IMR-90 (cell line): Measurements from ENCODE around the gene GLMN.

Experiments used
- BHLHE40 ChIP-seq: fragments of 150-350 bp; IDR thresholded peaks from 2 replicates; pipeline ENCODE4 v1.6.1; 2016; ENCODE audit warnings: mild to moderate bottlenecking, low read depth, low read length
- CEBPB ChIP-seq: IDR thresholded peaks from 2 replicates; pipeline ENCODE4 v1.6.1; 2012; ENCODE audit warnings: low read depth, low read length, improper control_type of control experiment
- CHD1 ChIP-seq: IDR thresholded peaks from 2 replicates; pipeline ENCODE4 v1.6.1; 2012; ENCODE audit warnings: low read depth, low read length, improper control_type of control experiment
- MAFK ChIP-seq: IDR thresholded peaks from 2 replicates; pipeline ENCODE4 v1.6.1; 2012; ENCODE audit warnings: low read depth, low read length, improper control_type of control experiment
- MAZ ChIP-seq: IDR thresholded peaks from 2 replicates; pipeline ENCODE4 v1.6.1; 2012; ENCODE audit warnings: low read depth, mild to moderate bottlenecking, low read length, improper control_type of control experiment, moderate library complexity, borderline replicate concordance
- MXI1 ChIP-seq: IDR thresholded peaks from 2 replicates; pipeline ENCODE4 v1.6.1; 2012; ENCODE audit warnings: low read depth, mild to moderate bottlenecking, low read length, moderate library complexity, borderline replicate concordance
- NFE2L2 ChIP-seq: fragments of 150-350 bp; IDR thresholded peaks from 2 replicates; pipeline ENCODE4 v1.6.1; 2016; ENCODE audit warnings: low read depth, mild to moderate bottlenecking, low read length
- POLR2A ChIP-seq: IDR thresholded peaks from 2 replicates; pipeline ENCODE4 v1.6.1; 2012; ENCODE audit warnings: mild to moderate bottlenecking, low read depth, low read length
- RAD21 ChIP-seq: IDR thresholded peaks from 2 replicates; pipeline ENCODE4 v1.6.1; 2012; ENCODE audit warnings: low read length, improper control_type of control experiment
- RCOR1 ChIP-seq: IDR thresholded peaks from 2 replicates; pipeline ENCODE4 v1.6.1; 2012; ENCODE audit warnings: mild to moderate bottlenecking, low read length, improper control_type of control experiment; ENCODE audit not compliant: insufficient replicate concordance
- RFX5 ChIP-seq: IDR thresholded peaks from 2 replicates; pipeline ENCODE4 v1.8.0; 2012; ENCODE audit warnings: low read depth, mild to moderate bottlenecking, low read length, moderate library complexity
- SMC3 ChIP-seq: fragments of 150-350 bp; IDR thresholded peaks from 2 replicates; pipeline ENCODE4 v1.6.1; 2016; ENCODE audit warnings: low read depth, mild to moderate bottlenecking, antibody characterized with exemption, low read length, moderate library complexity
- USF2 ChIP-seq: fragments of 150-350 bp; IDR thresholded peaks from 2 replicates; pipeline ENCODE4 v1.6.1; 2017; ENCODE audit warnings: mild to moderate bottlenecking, antibody characterized with exemption, low read length, low read depth
- TF ChIP-seq, protein P1 (sequence below): conservative IDR thresholded peaks from 2 replicates; pipeline ENCODE4 v1.5.1; 2012; ENCODE audit warnings: mild to moderate bottlenecking, low read depth, low read length, improper control_type of control experiment

DNA sequence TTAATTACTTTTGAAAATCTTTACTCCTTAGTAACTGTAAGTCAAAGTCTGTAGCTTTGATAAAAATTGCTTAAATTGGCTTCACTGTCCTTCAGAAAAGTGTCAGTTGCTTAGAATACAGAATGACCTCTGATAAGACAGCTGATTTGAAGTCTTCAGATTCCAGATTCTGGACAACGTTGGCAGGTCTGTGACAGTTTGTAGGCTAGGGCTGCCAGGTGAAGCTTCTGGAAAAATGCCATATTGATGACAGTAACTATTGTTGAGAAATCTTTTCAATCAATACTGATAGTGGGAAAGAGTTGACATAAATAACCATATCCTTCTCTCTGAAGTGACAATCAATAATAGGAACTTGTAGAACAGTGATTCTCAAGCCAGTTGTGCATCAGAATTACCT lies 41.4 kb upstream of the GLMN start:
- TF ChIP-seq, protein P1, sequence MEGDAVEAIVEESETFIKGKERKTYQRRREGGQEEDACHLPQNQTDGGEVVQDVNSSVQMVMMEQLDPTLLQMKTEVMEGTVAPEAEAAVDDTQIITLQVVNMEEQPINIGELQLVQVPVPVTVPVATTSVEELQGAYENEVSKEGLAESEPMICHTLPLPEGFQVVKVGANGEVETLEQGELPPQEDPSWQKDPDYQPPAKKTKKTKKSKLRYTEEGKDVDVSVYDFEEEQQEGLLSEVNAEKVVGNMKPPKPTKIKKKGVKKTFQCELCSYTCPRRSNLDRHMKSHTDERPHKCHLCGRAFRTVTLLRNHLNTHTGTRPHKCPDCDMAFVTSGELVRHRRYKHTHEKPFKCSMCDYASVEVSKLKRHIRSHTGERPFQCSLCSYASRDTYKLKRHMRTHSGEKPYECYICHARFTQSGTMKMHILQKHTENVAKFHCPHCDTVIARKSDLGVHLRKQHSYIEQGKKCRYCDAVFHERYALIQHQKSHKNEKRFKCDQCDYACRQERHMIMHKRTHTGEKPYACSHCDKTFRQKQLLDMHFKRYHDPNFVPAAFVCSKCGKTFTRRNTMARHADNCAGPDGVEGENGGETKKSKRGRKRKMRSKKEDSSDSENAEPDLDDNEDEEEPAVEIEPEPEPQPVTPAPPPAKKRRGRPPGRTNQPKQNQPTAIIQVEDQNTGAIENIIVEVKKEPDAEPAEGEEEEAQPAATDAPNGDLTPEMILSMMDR = no peak
- TF ChIP-seq MAZ (no peak), MXI1 (no peak), RFX5 (no peak), CHD1 (no peak), MAFK (no peak), USF2 (no peak), RAD21 (no peak), NFE2L2 (no peak), POLR2A (no peak), CEBPB (no peak), BHLHE40 (no peak), RCOR1 (no peak), SMC3 (no peak)
